Lung (tissue), 12 donors: ENCODE results near the gene CADM2. TPM values are rescaled to one million over a fixed set of nuclear protein-coding genes. Genes with fewer than 3 reads are reported as not detected.

Source experiments
- ATAC-seq: fragments of 200-7000 bp; cut with Tn5 transposase; one replicate; pipeline ENCODE4 v1.9.1; 2020; ENCODE audit warnings: moderate number of reproducible peaks; ENCODE audit not compliant: insufficient read depth, low FRiP score
- DNase-seq, 3 donors: peaks; one replicate each; pipeline ENCODE4 v3.0.0-alpha.2; 2013 to 2017
- H3K27ac ChIP-seq, 2 donors: one replicate each; pipeline ENCODE4 v1.5.1; 2013; ENCODE audit warnings: mild to moderate bottlenecking in 2 of 2, moderate library complexity in 2 of 2, control low read depth in 1 of 2, inconsistent platforms in 1 of 2, low read depth in 1 of 2, low read length in 1 of 2
- H3K27me3 ChIP-seq, 3 donors: one replicate each; pipeline ENCODE4 v1.5.1; 2013; ENCODE audit warnings: low read length in 2 of 3; ENCODE audit not compliant: control insufficient read depth in 3 of 3, insufficient read depth in 3 of 3
- H3K36me3 ChIP-seq, 4 donors: one replicate each; pipeline ENCODE4 v1.5.1; 2013; ENCODE audit warnings: low read length in 4 of 4, mild to moderate bottlenecking in 1 of 4, moderate library complexity in 1 of 4; ENCODE audit not compliant: control insufficient read depth in 4 of 4, insufficient read depth in 4 of 4
- H3K4me1 ChIP-seq, 5 donors: one replicate each; pipeline ENCODE4 v1.5.1; 2013; ENCODE audit warnings: low read length in 5 of 5, mild to moderate bottlenecking in 2 of 5, moderate library complexity in 1 of 5; ENCODE audit not compliant: control insufficient read depth in 5 of 5, insufficient read depth in 5 of 5
- H3K4me3 ChIP-seq: one replicate; pipeline ENCODE4 v1.5.1; 2013; ENCODE audit warnings: mild to moderate bottlenecking, control low read depth, moderate library complexity
- H3K9ac ChIP-seq, 2 donors: one replicate each; pipeline ENCODE4 v1.5.1; 2013; ENCODE audit warnings: low read length in 2 of 2, control low read depth in 1 of 2; ENCODE audit not compliant: insufficient read depth in 1 of 2
- H3K9me3 ChIP-seq, 4 donors: one replicate each; pipeline ENCODE4 v1.5.1; 2013; ENCODE audit warnings: low read length in 3 of 4, mild to moderate bottlenecking in 1 of 4, moderate library complexity in 1 of 4; ENCODE audit not compliant: control insufficient read depth in 4 of 4, insufficient read depth in 3 of 4
- WGBS, 2 donors: extraction: QIAGEN DNeasy Blood & Tissue Kit; methylation state at CpG; one replicate each; pipeline ENCODE4 v1.1.7; 2013; 5-methylcytosine and 5-hydroxymethylcytosine counted together
- polyA plus RNA-seq, 2 donors: library from polyadenylated mRNA; stranded (reverse); fragments of 200-250 nt; gene quantifications; one replicate each; pipeline ENCODE4 v1.2.1, GENCODE V29; 2013
- total RNA-seq, 2 donors: library from RNA; depleted of rRNA in 1 of 2; stranded (reverse); fragments of >200 nt in 1 of 2; gene quantifications; one replicate each; pipeline ENCODE4 v1.2.1, GENCODE V29; 2014 to 2021
- TF ChIP-seq, protein P1 (sequence below): IDR thresholded peaks from 2 replicates; pipeline ENCODE4 v1.5.1; 2012; ENCODE audit warnings: mild to moderate bottlenecking; ENCODE audit errors: control extremely low read depth, extremely low read depth
- donor health status: control.
- donor health status: control.
- donor health status: Bipolar disorder and iron deficiency.
- donor health status: healthy.
- donor health status: DM: yes; HTN: yes; CAD: no.

Gene CADM2
- total and polyA plus RNA-seq, 4 donors, result 0.14 to 3.3 (median 0.32) TPM

DNA sequence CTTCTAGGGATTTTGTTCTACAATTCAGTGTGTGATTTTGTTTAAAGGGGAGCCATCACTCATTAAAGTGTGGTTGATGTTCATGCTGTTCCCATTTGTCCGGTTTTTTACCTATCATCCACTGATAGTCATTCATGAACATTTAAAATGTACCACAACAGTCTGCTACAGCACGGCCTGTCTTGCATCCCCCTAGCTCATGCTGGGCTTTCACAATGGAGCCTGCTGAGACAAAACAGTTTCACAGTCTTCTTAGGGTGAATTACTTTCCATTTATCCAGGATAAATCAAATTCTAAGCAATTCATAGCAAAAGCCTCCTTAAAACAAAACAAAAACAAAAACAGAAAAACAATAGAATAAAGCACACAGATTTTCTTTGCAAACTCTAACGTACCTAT, 627.2 kb downstream of the CADM2 start:
- Histone ChIP-seq H3K36me3 (no peaks in the 10 kb centered on the region), H3K27ac (no peak overlapping the region), H3K4me1 (no peaks in the 10 kb centered on the region), H3K9ac (no peak overlapping the region), H3K9me3 (no peaks in the 10 kb centered on the region), H3K27me3 (no peaks in the 10 kb centered on the region), H3K4me3 (no peak overlapping the region)
- ATAC-seq, result no peak
- TF ChIP-seq, protein P1, sequence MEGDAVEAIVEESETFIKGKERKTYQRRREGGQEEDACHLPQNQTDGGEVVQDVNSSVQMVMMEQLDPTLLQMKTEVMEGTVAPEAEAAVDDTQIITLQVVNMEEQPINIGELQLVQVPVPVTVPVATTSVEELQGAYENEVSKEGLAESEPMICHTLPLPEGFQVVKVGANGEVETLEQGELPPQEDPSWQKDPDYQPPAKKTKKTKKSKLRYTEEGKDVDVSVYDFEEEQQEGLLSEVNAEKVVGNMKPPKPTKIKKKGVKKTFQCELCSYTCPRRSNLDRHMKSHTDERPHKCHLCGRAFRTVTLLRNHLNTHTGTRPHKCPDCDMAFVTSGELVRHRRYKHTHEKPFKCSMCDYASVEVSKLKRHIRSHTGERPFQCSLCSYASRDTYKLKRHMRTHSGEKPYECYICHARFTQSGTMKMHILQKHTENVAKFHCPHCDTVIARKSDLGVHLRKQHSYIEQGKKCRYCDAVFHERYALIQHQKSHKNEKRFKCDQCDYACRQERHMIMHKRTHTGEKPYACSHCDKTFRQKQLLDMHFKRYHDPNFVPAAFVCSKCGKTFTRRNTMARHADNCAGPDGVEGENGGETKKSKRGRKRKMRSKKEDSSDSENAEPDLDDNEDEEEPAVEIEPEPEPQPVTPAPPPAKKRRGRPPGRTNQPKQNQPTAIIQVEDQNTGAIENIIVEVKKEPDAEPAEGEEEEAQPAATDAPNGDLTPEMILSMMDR, result no peak
- no peak for DNase-seq
- 67 to 82% methylated on average over 3 of the region's 3 CpGs for WGBS, 2 donors

DNA sequence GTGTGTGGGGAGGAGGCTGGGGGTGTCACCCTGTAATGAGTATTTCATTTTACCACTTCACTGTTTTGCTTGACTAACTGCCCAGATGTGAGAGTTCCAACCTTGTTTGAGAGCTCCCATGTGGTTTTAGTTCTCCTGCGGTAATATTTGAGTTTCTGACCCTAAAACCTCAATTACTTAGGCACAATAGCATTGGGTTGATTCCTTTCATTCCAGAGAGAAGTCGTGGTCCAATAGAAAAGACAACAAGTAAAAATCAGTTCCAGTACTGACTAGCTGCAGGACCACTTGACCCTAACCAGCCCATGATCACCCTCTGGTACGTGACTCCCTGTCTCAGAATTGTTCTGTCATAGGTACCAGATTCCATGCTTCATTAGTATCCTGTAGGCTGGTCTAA, 630.4 kb downstream of the CADM2 start:
- H3K9ac ChIP-seq, result no peak overlapping the region

DNA sequence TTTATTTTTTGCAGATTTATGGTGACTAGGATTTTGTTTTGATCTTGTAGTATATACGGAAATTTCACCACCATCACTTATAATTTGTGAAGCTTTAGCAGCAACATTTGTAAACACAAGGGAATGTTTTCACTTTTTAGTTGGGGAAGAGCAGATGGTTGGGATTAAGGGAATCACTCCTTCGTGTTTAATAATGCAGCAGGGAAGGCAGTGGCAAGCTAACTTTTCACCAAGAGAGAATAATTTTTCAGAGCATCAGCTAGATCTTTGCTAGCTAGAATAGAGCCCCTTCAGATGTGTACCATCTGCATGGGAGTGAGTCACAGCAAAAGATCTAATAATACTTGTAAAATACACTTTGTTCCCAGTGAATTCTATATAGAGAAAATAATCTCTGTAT, 632.7 kb downstream of the CADM2 start:
- TF ChIP-seq, protein P1, result no peak
- Histone ChIP-seq H3K4me1 (no peaks in the 10 kb centered on the region), H3K27me3 (no peaks in the 10 kb centered on the region), H3K9ac (no peak overlapping the region), H3K4me3 (no peak overlapping the region), H3K36me3 (no peaks in the 10 kb centered on the region), H3K27ac (no peak overlapping the region), H3K9me3 (no peaks in the 10 kb centered on the region)
- ATAC-seq (no peak), DNase-seq (no peak)
- 65 to 68% methylated on average over 2 of the region's 2 CpGs for WGBS, 2 donors

More for the DNA sequence above, 630.4 kb downstream of the CADM2 start:
- Histone ChIP-seq H3K27ac (no peak overlapping the region), H3K4me3 (no peak overlapping the region), H3K27me3 (no peaks in the 10 kb centered on the region), H3K9me3 (no peaks in the 10 kb centered on the region), H3K36me3 (no peaks in the 10 kb centered on the region), H3K4me1 (no peaks in the 10 kb centered on the region)
- WGBS, 2 donors, result 63 to 71% methylated on average over 3 of the region's 3 CpGs
- DNase-seq (no peak), ATAC-seq (no peak)
- TF ChIP-seq, protein P1, result no peak

DNA sequence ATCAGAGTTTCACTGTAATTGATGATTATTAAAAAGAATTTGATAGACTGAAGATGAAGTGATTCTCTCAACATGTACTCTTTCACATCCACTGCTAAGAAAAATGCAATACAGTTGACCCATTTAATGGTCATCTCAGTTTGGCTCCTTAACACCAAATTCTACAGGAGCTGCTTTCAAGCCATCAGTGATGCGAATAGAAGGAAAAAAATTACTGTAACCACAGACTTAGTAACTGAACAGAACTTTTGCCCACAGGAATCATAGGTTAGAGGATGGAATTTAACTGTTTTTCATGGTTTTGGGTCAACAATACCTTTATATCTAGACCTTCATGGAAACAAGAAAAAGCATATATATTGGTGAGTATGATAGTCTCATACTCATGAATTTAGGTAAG, 633.5 kb downstream of the CADM2 start:
- Histone ChIP-seq H3K9ac (no peak overlapping the region), H3K27ac (no peak overlapping the region), H3K27me3 (no peaks in the 10 kb centered on the region), H3K36me3 (no peaks in the 10 kb centered on the region), H3K4me1 (no peaks in the 10 kb centered on the region), H3K4me3 (no peak overlapping the region), H3K9me3 (no peaks in the 10 kb centered on the region)
- TF ChIP-seq, protein P1, result no peak
- WGBS, 2 donors, result 81 to 87% methylated on average over 1 of the region's 1 CpG
- DNase-seq, result no peak
- no peak for ATAC-seq
